Neural cell (in vitro differentiated cells): ENCODE measurements around the gene NACC1. TPM values are rescaled to one million over a fixed set of nuclear protein-coding genes. Genes with fewer than 3 reads are reported as not detected.

ENCODE experiments used
- H2AFZ ChIP-seq: fragments of 200-600, 300-800 bp; sonication (generic), shearing (Covaris generic); 2 replicates; pipeline ENCODE4 v1.6.0; 2014; ENCODE audit warnings: low read depth, mild to moderate bottlenecking, antibody characterized with exemption, low read length, moderate library complexity
- H3F3A ChIP-seq: fragments of 200-600 bp; shearing (Covaris generic); 2 replicates; pipeline ENCODE4 v1.6.1; 2016; ENCODE audit warnings: mild to moderate bottlenecking, moderate library complexity, mixed read lengths, antibody characterized with exemption, low read length; ENCODE audit not compliant: insufficient read depth, poor library complexity, severe bottlenecking
- H3K27ac ChIP-seq: fragments of 200-600, 300-800 bp; sonication (generic), shearing (Covaris generic); 2 replicates; pipeline ENCODE4 v1.5.1; 2014; ENCODE audit warnings: mild to moderate bottlenecking, low read length, moderate library complexity
- H3K27me3 ChIP-seq: fragments of 300-800, 200-600 bp; sonication (generic), shearing (Covaris generic); 2 replicates; pipeline ENCODE4 v1.6.0; 2014; ENCODE audit warnings: mild to moderate bottlenecking, low read depth, low read length, moderate library complexity; ENCODE audit not compliant: insufficient read depth
- H3K36me3 ChIP-seq: fragments of 300-800, 200-600 bp; sonication (generic), shearing (Covaris generic); 2 replicates; pipeline ENCODE4 v1.5.1; 2014; ENCODE audit warnings: mild to moderate bottlenecking, antibody characterized with exemption, low read length, moderate library complexity; ENCODE audit not compliant: insufficient read depth
- H3K4me2 ChIP-seq: fragments of 300-800, 200-600 bp; sonication (generic), shearing (Covaris generic); 2 replicates; pipeline ENCODE4 v1.6.0; 2014; ENCODE audit warnings: mild to moderate bottlenecking, low read length
- H3K4me3 ChIP-seq: fragments of 300-800, 200-600 bp; sonication (generic), shearing (Covaris generic); 2 replicates; pipeline ENCODE4 v1.5.1; 2014; ENCODE audit warnings: mild to moderate bottlenecking, low read length, moderate library complexity
- H3K79me2 ChIP-seq: fragments of 200-600 bp; shearing (Covaris generic); replicated peaks from 2 replicates; pipeline ENCODE4 v1.6.0; 2014; ENCODE audit warnings: mild to moderate bottlenecking, low read length, moderate library complexity; ENCODE audit not compliant: insufficient read depth
- H3K9ac ChIP-seq: fragments of 300-800, 200-600 bp; sonication (generic), shearing (Covaris generic); 2 replicates; pipeline ENCODE4 v1.6.1; 2016; ENCODE audit warnings: mild to moderate bottlenecking, low read length, mixed read lengths
- H3K9me2 ChIP-seq: fragments of 200-600 bp; shearing (Covaris generic); 2 replicates; pipeline ENCODE4 v1.6.1; 2016; ENCODE audit warnings: mild to moderate bottlenecking, low read length, mixed read lengths; ENCODE audit not compliant: insufficient read depth
- H3K9me3 ChIP-seq: fragments of 200-600, 300-800 bp; sonication (generic), shearing (Covaris generic); 2 replicates; pipeline ENCODE4 v1.6.1; 2016; ENCODE audit warnings: mild to moderate bottlenecking, mixed run types, low read length, moderate library complexity, mixed read lengths
- H4K20me1 ChIP-seq: fragments of 200-600 bp; shearing (Covaris generic); 2 replicates; pipeline ENCODE4 v1.6.1; 2016; ENCODE audit warnings: mild to moderate bottlenecking, mixed run types; ENCODE audit not compliant: insufficient read depth
- EP300 ChIP-seq: fragments of 450-650 bp; conservative IDR thresholded peaks from 2 replicates; pipeline ENCODE4 v1.6.1; 2014; ENCODE audit warnings: antibody characterized with exemption, mild to moderate bottlenecking, moderate library complexity; ENCODE audit not compliant: poor library complexity, severe bottlenecking
- EZH2 ChIP-seq: fragments of 200-600, 300-800 bp; shearing (Covaris generic), sonication (generic); IDR thresholded peaks from 2 replicates; pipeline ENCODE4 v1.6.1; 2014; ENCODE audit warnings: antibody characterized with exemption, low read length, borderline replicate concordance, mild to moderate bottlenecking; ENCODE audit not compliant: insufficient read depth, poor library complexity, severe bottlenecking
- MXI1 ChIP-seq: fragments of 450-650 bp; conservative IDR thresholded peaks from 2 replicates; pipeline ENCODE4 v1.6.1; 2014; ENCODE audit warnings: antibody characterized with exemption, mild to moderate bottlenecking; ENCODE audit not compliant: poor library complexity, severe bottlenecking
- POLR2AphosphoS5 ChIP-seq: IDR thresholded peaks from 2 replicates; pipeline ENCODE4 v1.6.1; 2012
- RAD21 ChIP-seq: fragments of 450-650 bp; conservative IDR thresholded peaks from 2 replicates; pipeline ENCODE4 v1.6.1; 2014; ENCODE audit warnings: antibody characterized with exemption, mild to moderate bottlenecking, moderate library complexity
- SMC3 ChIP-seq: fragments of 450-650 bp; conservative IDR thresholded peaks from 2 replicates; pipeline ENCODE4 v1.6.1; 2014; ENCODE audit warnings: antibody characterized with exemption, mild to moderate bottlenecking, moderate library complexity; ENCODE audit not compliant: poor library complexity
- TAF1 ChIP-seq: IDR thresholded peaks from 2 replicates; pipeline ENCODE4 v1.6.1; 2012; ENCODE audit warnings: low read depth
- polyA plus RNA-seq: library from polyadenylated mRNA; depleted of rRNA; stranded (reverse); fragments of >200 nt; gene quantifications from 2 replicates; pipeline ENCODE4 v1.2.3, GENCODE V29; 2014
- TF ChIP-seq, protein P1 (sequence below): fragments of 450-650 bp; IDR thresholded peaks from 2 replicates; pipeline ENCODE4 v1.5.1; 2014; ENCODE audit warnings: antibody characterized with exemption, mild to moderate bottlenecking, moderate library complexity; ENCODE audit not compliant: poor library complexity, severe bottlenecking
- TF ChIP-seq, protein P2 (sequence below): IDR thresholded peaks from 2 replicates; pipeline ENCODE4 v1.6.1; 2012; ENCODE audit warnings: borderline replicate concordance

NACC1 gene
- polyA plus RNA-seq, 1 donor from 2014 or later, result 16.1 TPM

DNA sequence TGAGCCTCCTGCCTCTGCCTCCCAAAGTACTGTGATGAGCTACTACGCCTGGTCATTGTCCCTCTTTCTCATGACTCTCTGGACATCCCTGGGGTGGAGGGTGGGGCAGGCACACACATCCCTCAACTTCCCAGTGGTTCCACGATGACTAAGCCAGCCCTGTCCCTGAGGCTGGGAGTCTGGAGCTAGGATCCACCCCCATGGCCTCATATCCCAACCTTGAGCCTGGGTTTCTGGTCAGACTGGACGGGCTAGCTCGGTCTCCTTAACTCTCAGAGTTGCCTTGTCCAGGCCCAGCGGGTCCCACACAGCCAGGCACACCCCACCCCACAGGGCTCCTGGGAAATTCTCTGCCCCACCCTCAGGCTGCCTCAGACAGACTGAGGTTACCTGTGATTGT, 51.7 kb downstream of the NACC1 start:
- H3K9me2 ChIP-seq, result no peaks in the 10 kb centered on the region
- no peak overlapping the region for H3K4me2 ChIP-seq
- H2AFZ ChIP-seq, result no peak overlapping the region
- no peaks in the 10 kb centered on the region for H3K79me2 ChIP-seq
- no peak overlapping the region for H3K27ac ChIP-seq
- no peaks in the 10 kb centered on the region for H4K20me1 ChIP-seq
- H3F3A ChIP-seq, result no peaks in the 10 kb centered on the region
- no peak overlapping the region for H3K4me3 ChIP-seq
- no peaks in the 10 kb centered on the region for H3K36me3 ChIP-seq
- H3K9ac ChIP-seq, result no peak overlapping the region
- no peak for TF ChIP-seq EP300
- no peak for TF ChIP-seq TAF1
- no peak for TF ChIP-seq MXI1
- TF ChIP-seq POLR2AphosphoS5, result no peak
- TF ChIP-seq RAD21, result no peak
- TF ChIP-seq, protein P1, sequence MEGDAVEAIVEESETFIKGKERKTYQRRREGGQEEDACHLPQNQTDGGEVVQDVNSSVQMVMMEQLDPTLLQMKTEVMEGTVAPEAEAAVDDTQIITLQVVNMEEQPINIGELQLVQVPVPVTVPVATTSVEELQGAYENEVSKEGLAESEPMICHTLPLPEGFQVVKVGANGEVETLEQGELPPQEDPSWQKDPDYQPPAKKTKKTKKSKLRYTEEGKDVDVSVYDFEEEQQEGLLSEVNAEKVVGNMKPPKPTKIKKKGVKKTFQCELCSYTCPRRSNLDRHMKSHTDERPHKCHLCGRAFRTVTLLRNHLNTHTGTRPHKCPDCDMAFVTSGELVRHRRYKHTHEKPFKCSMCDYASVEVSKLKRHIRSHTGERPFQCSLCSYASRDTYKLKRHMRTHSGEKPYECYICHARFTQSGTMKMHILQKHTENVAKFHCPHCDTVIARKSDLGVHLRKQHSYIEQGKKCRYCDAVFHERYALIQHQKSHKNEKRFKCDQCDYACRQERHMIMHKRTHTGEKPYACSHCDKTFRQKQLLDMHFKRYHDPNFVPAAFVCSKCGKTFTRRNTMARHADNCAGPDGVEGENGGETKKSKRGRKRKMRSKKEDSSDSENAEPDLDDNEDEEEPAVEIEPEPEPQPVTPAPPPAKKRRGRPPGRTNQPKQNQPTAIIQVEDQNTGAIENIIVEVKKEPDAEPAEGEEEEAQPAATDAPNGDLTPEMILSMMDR, result no peak
- TF ChIP-seq SMC3, result no peak
- no peaks in the 10 kb centered on the region for H3K27me3 ChIP-seq
- H3K9me3 ChIP-seq, result no peaks in the 10 kb centered on the region

DNA sequence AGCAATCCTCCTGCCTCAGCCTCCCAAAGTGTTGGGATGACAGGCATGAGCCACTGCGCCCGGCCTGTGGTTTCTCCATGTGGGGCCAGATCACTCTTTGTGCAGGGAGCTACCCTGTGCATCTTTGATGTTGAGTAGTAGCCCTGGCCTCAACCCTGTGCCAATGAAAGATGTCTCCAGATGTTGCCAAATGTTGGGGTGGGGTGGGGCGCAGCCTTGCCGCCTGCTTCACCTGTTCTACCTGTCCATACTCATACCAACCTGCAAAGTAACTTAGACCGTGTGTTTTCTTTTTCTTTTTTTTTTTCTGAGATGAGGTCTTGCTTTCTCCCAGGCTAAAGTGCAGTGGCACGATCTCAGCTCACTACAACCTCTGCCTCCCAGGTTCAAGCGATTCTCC, 53.1 kb downstream of the NACC1 start:
- H3K79me2 ChIP-seq, result no peaks in the 10 kb centered on the region
- H3F3A ChIP-seq, result no peaks in the 10 kb centered on the region
- no peaks in the 10 kb centered on the region for H3K27me3 ChIP-seq
- no peak overlapping the region for H2AFZ ChIP-seq
- TF ChIP-seq POLR2AphosphoS5 (no peak), MXI1 (no peak), RAD21 (no peak), EP300 (no peak)
- TF ChIP-seq, protein P1, result no peak
- no peak overlapping the region for H3K9ac ChIP-seq
- no peak overlapping the region for H3K4me2 ChIP-seq
- H3K27ac ChIP-seq, result no peak overlapping the region
- no peaks in the 10 kb centered on the region for H3K9me2 ChIP-seq
- no peak overlapping the region for H3K4me3 ChIP-seq
- H3K9me3 ChIP-seq, result no peaks in the 10 kb centered on the region
- H4K20me1 ChIP-seq, result no peaks in the 10 kb centered on the region
- no peaks in the 10 kb centered on the region for H3K36me3 ChIP-seq

DNA sequence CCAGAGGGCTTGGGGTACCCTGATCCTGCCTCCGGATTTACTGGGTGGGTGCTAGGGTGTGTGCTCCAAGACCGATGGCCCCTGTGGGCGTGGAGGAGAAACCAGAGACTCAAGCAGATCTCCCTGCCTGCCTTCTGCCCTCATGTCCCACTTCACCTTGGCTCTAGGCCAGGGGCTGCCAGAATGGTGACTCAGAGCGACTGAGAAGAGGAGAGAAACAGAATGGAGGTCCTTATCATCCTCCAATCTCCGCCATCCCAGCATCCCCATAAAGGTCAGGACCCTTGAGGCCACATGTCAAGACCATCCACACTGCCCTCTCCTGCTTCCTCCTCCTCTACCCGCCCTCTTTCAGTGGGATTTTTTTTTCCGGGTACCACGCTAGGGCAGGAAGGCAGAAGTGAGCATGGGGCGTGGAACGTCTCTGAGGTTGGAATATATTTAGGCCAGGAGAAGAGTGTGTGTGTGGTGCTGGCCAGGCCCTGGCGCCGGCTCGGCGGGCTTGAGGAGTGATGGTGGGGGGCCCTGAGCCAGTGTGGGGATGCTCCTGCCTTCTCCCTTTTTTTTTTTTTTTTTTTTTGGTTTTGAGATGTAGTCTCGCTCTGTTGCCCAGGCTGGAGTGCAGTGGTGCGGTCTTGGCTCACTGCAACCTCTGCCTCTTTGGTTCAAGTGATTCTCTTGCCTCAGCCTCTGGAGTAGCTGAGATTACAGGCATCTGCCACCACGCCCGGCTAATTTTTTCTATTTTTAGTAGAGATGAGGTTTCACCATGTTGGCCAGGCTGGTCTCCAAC, 54.5 kb downstream of the NACC1 start:
- H3K36me3 ChIP-seq, result no peaks in the 10 kb centered on the region
- no peaks in the 10 kb centered on the region for H4K20me1 ChIP-seq
- no peaks in the 10 kb centered on the region for H3K9me3 ChIP-seq
- no peaks in the 10 kb centered on the region for H3K9me2 ChIP-seq
- H2AFZ ChIP-seq, result no peak overlapping the region
- H3K9ac ChIP-seq, result no peak overlapping the region
- no peaks in the 10 kb centered on the region for H3F3A ChIP-seq
- no peak for TF ChIP-seq EP300
- TF ChIP-seq, protein P2, sequence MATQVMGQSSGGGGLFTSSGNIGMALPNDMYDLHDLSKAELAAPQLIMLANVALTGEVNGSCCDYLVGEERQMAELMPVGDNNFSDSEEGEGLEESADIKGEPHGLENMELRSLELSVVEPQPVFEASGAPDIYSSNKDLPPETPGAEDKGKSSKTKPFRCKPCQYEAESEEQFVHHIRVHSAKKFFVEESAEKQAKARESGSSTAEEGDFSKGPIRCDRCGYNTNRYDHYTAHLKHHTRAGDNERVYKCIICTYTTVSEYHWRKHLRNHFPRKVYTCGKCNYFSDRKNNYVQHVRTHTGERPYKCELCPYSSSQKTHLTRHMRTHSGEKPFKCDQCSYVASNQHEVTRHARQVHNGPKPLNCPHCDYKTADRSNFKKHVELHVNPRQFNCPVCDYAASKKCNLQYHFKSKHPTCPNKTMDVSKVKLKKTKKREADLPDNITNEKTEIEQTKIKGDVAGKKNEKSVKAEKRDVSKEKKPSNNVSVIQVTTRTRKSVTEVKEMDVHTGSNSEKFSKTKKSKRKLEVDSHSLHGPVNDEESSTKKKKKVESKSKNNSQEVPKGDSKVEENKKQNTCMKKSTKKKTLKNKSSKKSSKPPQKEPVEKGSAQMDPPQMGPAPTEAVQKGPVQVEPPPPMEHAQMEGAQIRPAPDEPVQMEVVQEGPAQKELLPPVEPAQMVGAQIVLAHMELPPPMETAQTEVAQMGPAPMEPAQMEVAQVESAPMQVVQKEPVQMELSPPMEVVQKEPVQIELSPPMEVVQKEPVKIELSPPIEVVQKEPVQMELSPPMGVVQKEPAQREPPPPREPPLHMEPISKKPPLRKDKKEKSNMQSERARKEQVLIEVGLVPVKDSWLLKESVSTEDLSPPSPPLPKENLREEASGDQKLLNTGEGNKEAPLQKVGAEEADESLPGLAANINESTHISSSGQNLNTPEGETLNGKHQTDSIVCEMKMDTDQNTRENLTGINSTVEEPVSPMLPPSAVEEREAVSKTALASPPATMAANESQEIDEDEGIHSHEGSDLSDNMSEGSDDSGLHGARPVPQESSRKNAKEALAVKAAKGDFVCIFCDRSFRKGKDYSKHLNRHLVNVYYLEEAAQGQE, result no peak
- TF ChIP-seq POLR2AphosphoS5, result no peak
- TF ChIP-seq, protein P1, result no peak
- no peak for TF ChIP-seq EZH2
- TF ChIP-seq SMC3, result no peak
- TF ChIP-seq TAF1, result no peak
- H3K4me3 ChIP-seq, result no peak overlapping the region
- no peak overlapping the region for H3K27ac ChIP-seq
- no peaks in the 10 kb centered on the region for H3K79me2 ChIP-seq
- no peaks in the 10 kb centered on the region for H3K27me3 ChIP-seq
- H3K4me2 ChIP-seq, result no peak overlapping the region
